Transverse colon (tissue), 3 donors: ENCODE data around the gene ATP5MC3.

Source experiments
- POLR2A ChIP-seq: fragments of 450-650 bp; IDR thresholded peaks from one replicate; pipeline ENCODE4 v1.6.1; 2016; ENCODE audit warnings: antibody characterized with exemption, mild to moderate bottlenecking, moderate library complexity
- TF ChIP-seq, protein P1 (sequence below), 5 experiments: fragments of 200-600 bp in 3 of 5; fragments of 450-650 bp in 2 of 5; sonication (generic) in 3 of 5; IDR thresholded peaks; 1 replicate in 2 of 5; 2 replicates in 3 of 5; pipeline ENCODE4 v1.5.1; 2016 to 2017; ENCODE audit warnings: antibody characterized with exemption in 5 of 5, inconsistent platforms in 3 of 5, mild to moderate bottlenecking in 2 of 5, moderate library complexity in 1 of 5

DNA sequence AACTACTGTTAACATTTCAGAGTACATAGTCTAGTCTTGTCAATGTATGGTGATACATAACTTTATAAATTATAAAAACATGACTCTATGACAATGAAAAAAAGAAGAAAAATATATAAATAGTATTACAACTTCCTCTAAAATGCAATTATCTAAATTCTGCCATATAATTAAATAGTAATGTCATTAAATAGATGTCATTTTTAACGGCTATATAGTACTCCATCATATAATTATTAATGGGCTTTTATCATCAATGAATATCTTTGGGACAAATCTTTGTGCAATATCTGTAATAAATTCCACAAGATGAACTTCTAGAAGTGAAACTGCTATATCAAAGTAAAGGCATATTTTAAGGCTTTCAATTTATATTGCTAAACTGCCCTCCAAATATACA is 38.3 kb downstream of the ATP5MC3 start:
- TF ChIP-seq POLR2A, result no peak
- TF ChIP-seq, protein P1, sequence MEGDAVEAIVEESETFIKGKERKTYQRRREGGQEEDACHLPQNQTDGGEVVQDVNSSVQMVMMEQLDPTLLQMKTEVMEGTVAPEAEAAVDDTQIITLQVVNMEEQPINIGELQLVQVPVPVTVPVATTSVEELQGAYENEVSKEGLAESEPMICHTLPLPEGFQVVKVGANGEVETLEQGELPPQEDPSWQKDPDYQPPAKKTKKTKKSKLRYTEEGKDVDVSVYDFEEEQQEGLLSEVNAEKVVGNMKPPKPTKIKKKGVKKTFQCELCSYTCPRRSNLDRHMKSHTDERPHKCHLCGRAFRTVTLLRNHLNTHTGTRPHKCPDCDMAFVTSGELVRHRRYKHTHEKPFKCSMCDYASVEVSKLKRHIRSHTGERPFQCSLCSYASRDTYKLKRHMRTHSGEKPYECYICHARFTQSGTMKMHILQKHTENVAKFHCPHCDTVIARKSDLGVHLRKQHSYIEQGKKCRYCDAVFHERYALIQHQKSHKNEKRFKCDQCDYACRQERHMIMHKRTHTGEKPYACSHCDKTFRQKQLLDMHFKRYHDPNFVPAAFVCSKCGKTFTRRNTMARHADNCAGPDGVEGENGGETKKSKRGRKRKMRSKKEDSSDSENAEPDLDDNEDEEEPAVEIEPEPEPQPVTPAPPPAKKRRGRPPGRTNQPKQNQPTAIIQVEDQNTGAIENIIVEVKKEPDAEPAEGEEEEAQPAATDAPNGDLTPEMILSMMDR (IDR thresholded peaks at IDR 0.05), result no peak
